ENCODE results near the gene COX7A2L. TPM values are rescaled to one million over a fixed set of nuclear protein-coding genes. Genes with fewer than 3 reads are reported as not detected.

The COX7A2L gene
- total RNA-seq, 1 donor from 2014 or later, result 445 TPM

DNA sequence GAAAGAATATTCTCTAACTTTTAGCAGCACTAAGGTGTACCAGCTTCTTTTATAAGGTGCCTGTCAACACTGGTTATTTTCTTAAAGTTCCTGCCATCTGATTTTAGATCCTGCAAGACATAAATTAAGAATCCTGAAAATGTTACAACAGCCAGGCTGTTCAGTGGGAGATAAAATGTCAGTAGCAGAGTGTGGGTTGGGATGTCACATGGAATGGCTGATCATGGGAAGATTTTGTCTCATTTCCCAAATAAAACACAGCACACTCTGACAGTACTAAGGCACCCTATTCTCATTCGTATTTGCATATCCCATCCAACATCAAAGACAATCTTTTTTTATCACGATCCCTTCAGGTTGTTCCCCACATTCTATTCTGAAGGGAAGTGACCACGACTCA, 2.4 kb upstream of the COX7A2L start:
- TF ChIP-seq, protein P1, sequence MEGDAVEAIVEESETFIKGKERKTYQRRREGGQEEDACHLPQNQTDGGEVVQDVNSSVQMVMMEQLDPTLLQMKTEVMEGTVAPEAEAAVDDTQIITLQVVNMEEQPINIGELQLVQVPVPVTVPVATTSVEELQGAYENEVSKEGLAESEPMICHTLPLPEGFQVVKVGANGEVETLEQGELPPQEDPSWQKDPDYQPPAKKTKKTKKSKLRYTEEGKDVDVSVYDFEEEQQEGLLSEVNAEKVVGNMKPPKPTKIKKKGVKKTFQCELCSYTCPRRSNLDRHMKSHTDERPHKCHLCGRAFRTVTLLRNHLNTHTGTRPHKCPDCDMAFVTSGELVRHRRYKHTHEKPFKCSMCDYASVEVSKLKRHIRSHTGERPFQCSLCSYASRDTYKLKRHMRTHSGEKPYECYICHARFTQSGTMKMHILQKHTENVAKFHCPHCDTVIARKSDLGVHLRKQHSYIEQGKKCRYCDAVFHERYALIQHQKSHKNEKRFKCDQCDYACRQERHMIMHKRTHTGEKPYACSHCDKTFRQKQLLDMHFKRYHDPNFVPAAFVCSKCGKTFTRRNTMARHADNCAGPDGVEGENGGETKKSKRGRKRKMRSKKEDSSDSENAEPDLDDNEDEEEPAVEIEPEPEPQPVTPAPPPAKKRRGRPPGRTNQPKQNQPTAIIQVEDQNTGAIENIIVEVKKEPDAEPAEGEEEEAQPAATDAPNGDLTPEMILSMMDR (IDR thresholded peaks at IDR 0.05; ENCODE audit: insufficient read depth, low read length, severe bottlenecking), result no peak
- Histone ChIP-seq H3K27me3 (ENCODE audit: control insufficient read depth, insufficient read depth, low read length) (no peaks in the 10 kb centered on the region), H3K4me3 (ENCODE audit: low read depth, low read length) (no peak overlapping the region), H3K36me3 (ENCODE audit: control insufficient read depth, insufficient read depth, low read length) (no peaks in the 10 kb centered on the region)
- FAIRE-seq, result no peak
- DNase-seq (ENCODE audit: low read depth), result no peak

DNA sequence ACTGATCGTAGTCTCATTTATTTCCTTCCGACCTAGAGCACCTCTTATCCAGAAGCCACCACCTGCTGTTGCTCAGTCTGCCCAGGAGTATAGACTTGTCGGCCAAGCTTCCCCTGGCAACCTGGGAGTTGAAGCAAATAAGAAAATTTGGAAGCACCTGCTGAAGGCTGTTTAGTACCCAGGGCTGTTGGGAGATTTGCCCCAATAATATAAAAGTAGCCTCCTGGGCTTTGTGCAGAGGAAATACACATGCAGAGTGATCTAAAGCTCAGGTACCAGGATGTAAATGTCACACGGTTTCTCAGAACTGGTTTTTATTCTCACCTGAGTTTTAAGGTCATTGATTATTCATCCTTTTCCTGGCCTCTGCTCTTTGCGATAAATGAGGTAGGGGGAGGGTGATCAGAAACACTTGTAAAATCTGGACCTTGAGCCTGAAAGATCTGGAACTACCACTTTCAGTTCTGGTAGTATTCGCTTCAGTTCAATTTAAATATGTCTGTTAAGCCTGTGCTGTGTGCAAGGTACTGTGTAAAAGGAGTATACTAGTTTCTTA, 789 bp upstream of the COX7A2L start:
- no peaks in the 10 kb centered on the region for H3K36me3 ChIP-seq (ENCODE audit: control insufficient read depth, insufficient read depth, low read length)
- TF ChIP-seq, protein P1 (IDR thresholded peaks at IDR 0.05; ENCODE audit: insufficient read depth, low read length, severe bottlenecking), result no peak
- no peak for DNase-seq (ENCODE audit: low read depth)
- H3K27me3 ChIP-seq (ENCODE audit: control insufficient read depth, insufficient read depth, low read length), result no peaks in the 10 kb centered on the region
- FAIRE-seq, result no peak
- peak overlapping the region; percentile 16 for H3K4me3 ChIP-seq (ENCODE audit: low read depth, low read length)

DNA sequence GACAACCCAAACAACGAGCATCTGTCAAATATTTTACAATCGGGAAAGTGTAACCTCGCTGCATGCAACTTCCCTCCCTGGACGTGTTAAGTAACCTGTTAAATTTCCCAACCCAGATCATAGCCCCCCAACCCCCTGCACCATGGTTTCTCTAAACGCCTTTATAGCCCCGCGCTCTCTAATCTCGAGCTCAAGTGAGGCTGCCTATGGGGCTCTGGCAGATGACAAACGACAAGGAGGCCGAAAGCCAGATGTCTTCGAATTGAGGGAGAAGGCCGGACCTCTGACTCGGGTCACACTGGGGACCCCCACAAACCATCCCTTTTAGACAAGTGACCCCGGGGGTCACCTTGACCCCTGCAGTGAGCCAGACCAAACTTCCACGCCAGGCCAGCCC, 526 bp downstream of the COX7A2L start:
- H3K4me3 ChIP-seq (ENCODE audit: low read depth, low read length), result peak overlapping the region; percentile 98
- TF ChIP-seq, protein P1 (IDR thresholded peaks at IDR 0.05; ENCODE audit: insufficient read depth, low read length, severe bottlenecking), result no peak
- DNase-seq (ENCODE audit: low read depth) (no peak), FAIRE-seq (no peak)
- no peaks in the 10 kb centered on the region for H3K36me3 ChIP-seq (ENCODE audit: control insufficient read depth, insufficient read depth, low read length)
- no peaks in the 10 kb centered on the region for H3K27me3 ChIP-seq (ENCODE audit: control insufficient read depth, insufficient read depth, low read length)

DNA sequence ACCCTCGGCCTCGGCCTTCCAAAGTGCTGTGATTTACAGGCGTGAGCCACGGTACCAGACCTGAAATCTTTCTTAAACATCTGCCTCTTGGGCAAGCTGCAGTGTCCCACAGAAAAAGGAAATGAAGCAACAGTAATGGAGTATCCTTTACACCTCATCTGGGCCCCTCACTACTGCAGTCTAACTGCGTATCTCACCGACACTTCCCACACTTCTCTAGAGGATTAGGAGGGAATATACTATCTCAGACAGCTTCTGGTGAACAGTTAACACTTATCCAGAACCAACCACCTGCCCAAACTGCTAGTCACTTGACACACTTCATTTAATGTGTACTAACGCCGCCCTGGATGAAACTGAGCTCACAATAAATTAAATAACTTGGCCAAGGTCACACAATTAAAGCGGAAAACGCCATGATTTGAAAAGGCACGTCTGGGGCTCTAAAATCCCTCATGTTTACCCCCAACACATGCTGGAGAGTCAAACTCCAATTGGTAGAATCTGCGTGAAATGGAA, 993 bp downstream of the COX7A2L start:
- TF ChIP-seq, protein P1 (IDR thresholded peaks at IDR 0.05; ENCODE audit: insufficient read depth, low read length, severe bottlenecking), result no peak
- DNase-seq (ENCODE audit: low read depth), result peak; percentile 36
- FAIRE-seq, result no peak
- Histone ChIP-seq H3K4me3 (ENCODE audit: low read depth, low read length) (peak overlapping the region; percentile 98), H3K36me3 (ENCODE audit: control insufficient read depth, insufficient read depth, low read length) (no peaks in the 10 kb centered on the region), H3K27me3 (ENCODE audit: control insufficient read depth, insufficient read depth, low read length) (no peaks in the 10 kb centered on the region)

DNA sequence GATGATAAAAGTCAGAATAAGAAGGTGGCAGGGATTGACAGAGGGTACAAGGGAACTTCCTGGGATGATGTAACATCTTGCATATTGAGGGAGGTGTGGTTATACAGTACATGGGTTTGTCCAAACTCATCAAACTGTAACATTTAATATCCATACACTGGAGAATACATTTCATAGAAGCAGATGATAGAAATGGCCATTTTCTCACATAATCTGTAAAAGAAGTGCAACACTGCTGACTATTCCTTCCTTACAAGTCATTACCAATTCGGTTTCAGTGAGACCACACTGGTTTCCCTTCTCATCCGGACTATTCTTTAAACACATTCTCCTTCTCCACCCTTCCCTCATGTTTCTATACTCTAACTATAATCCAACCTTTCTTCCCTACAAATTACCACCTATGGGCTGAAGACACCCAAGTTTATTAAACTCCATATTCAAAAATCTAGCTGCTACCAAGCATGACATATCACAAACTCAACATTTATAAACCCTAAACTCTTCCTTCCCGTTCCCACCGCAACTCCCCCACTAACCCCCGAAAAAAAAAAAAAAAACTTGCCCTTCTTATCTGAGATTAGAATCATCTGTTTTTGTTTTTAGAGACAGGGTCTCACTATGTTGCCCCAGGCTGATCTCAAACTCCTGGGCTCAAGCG, 1.6 kb downstream of the COX7A2L start:
- TF ChIP-seq, protein P1 (IDR thresholded peaks at IDR 0.05; ENCODE audit: insufficient read depth, low read length, severe bottlenecking), result no peak
- Histone ChIP-seq H3K4me3 (ENCODE audit: low read depth, low read length) (peak overlapping the region; percentile 98), H3K27me3 (ENCODE audit: control insufficient read depth, insufficient read depth, low read length) (no peaks in the 10 kb centered on the region), H3K36me3 (ENCODE audit: control insufficient read depth, insufficient read depth, low read length) (no peaks in the 10 kb centered on the region)
- DNase-seq (ENCODE audit: low read depth) (peak; percentile 14), FAIRE-seq (no peak)

Data from bronchial epithelial cell (primary cell).